ENCODE data around the gene EIF4G1. TPM values are rescaled to one million over a fixed set of nuclear protein-coding genes. Genes with fewer than 3 reads are reported as not detected.

The EIF4G1 gene
- total and polyA plus RNA-seq, 10 of the 15 experiments (the other 5 are each of a cell fraction or from before 2014, with no cell fraction given): 5.7 to 462 (median 237) TPM

- ChIA-PET POLR2A (no interaction called here), CTCF (interaction anchor here (0.7 kb wide), 2 partner anchors 147 to 174 kb away, joined by 3 read pairs; no protein-coding TSS in a partner anchor), RAD21 (ENCODE audit: unreplicated experiment) (no interaction called here), SMC1A (ENCODE audit: uncharacterized antibody, unreplicated experiment) (no interaction called here)
- Histone ChIP-seq H3K27ac (ENCODE audit: control insufficient read depth, insufficient read depth) (no peak overlapping the region), H3K27me3 (replicated peaks in 1 of 2; ENCODE audit: control insufficient read depth in 2 of 2, insufficient read depth in 2 of 2, low read length in 1 of 2) (peaks cover 0 to 3% of the 10 kb centered on the region in 2 experiments; a peak in 1 of 4 replicates), H3K79me2 (ENCODE audit: control insufficient read depth, insufficient read depth, low read length) (peaks cover 15% of the 10 kb centered on the region), H3K9me3 (replicated peaks; ENCODE audit: control insufficient read depth, insufficient read depth, low read length) (no peaks in the 10 kb centered on the region), H2AFZ (ENCODE audit: control insufficient read depth, low read depth, low read length) (no peak overlapping the region), H3K4me1 (ENCODE audit: control insufficient read depth, insufficient read depth, low read length) (0 out of 2 replicates have a peak, but pooled peaks cover 3% of the 10 kb centered on the region), H3K4me2 (ENCODE audit: control insufficient read depth, insufficient read depth) (no peak overlapping the region), H4K20me1 (ENCODE audit: control insufficient read depth, insufficient read depth) (no peaks in the 10 kb centered on the region), H3K36me3 (ENCODE audit: control insufficient read depth in 2 of 2, insufficient read depth in 2 of 2, low read length in 1 of 2) (peaks cover 2 to 5% of the 10 kb centered on the region in 2 experiments; a peak in 2 of 4 replicates), H3K9ac (ENCODE audit: control insufficient read depth, insufficient read depth, low read length) (no peak overlapping the region), H3K4me3 (no peak overlapping the region)
- TF ChIP-seq STAT1 (conservative IDR thresholded peaks at IDR 0.05) (no peak), PAX8 (IDR thresholded peaks at IDR 0.05) (no peak), KAT2A (conservative IDR thresholded peaks at IDR 0.05; ENCODE audit: control insufficient read depth, low read depth, low read length) (no peak), POLR2AphosphoS2 (IDR thresholded peaks at IDR 0.05; ENCODE audit: low read depth, low read length) (no peak), MTA3 (IDR thresholded peaks at IDR 0.05; ENCODE audit: borderline replicate concordance, low read length) (no peak), SKIL (IDR thresholded peaks at IDR 0.05; ENCODE audit: low read depth, poor library complexity, severe bottlenecking) (no peak), NBN (IDR thresholded peaks at IDR 0.05) (no peak), RB1 (IDR thresholded peaks at IDR 0.05; ENCODE audit: borderline replicate concordance) (no peak), POLR2A (IDR thresholded peaks at IDR 0.05; ENCODE audit: low read depth, low read length) (no peak), MEF2B (IDR thresholded peaks at IDR 0.05; ENCODE audit: partially characterized antibody, poor library complexity, severe bottlenecking) (no peak), TBL1XR1 (IDR thresholded peaks at IDR 0.05; ENCODE audit: low read depth, low read length) (no peak), ZBTB11 (CRISPR knock-in tag; IDR thresholded peaks at IDR 0.05) (no peak), MEF2A (IDR thresholded peaks at IDR 0.05; ENCODE audit: insufficient read depth, low read depth, low read length) (no peak), STAT3 (IDR thresholded peaks at IDR 0.05; ENCODE audit: low read depth, low read length) (no peak)
- ATAC-seq (no peak), DNase-seq (ENCODE audit: low read depth, low spot score) (no peak), FAIRE-seq (no peak)
- in situ Hi-C loops (cut with MboI): no loop called here
- WGBS (ENCODE audit: insufficient coverage, insufficient replicate concordance, low lambda C conversion rate, missing lambda C conversion rate): 96% methylated on average over 3 of the region's 3 CpGs
- BruUV-seq (replicated peaks): no TSS peak
- intact Hi-C loops (cut with micrococcal nuclease; ENCODE audit: unreplicated experiment): no loop called here
Measured at GRCh38 chr3:184368586-184369183, 54.3 kb downstream of the EIF4G1 start.
